Activated CD8-positive, alpha-beta memory T cell treated with anti-CD3 and anti-CD28 coated beads, Interleukin-2, amount 50 U/mL, for 4 hours (primary cell): ENCODE measurements around the gene CLEC16A.

Source experiments
- DNase-seq: peaks from one replicate; pipeline ENCODE4 v3.0.0-alpha.2; 2020

Gene CLEC16A

DNA sequence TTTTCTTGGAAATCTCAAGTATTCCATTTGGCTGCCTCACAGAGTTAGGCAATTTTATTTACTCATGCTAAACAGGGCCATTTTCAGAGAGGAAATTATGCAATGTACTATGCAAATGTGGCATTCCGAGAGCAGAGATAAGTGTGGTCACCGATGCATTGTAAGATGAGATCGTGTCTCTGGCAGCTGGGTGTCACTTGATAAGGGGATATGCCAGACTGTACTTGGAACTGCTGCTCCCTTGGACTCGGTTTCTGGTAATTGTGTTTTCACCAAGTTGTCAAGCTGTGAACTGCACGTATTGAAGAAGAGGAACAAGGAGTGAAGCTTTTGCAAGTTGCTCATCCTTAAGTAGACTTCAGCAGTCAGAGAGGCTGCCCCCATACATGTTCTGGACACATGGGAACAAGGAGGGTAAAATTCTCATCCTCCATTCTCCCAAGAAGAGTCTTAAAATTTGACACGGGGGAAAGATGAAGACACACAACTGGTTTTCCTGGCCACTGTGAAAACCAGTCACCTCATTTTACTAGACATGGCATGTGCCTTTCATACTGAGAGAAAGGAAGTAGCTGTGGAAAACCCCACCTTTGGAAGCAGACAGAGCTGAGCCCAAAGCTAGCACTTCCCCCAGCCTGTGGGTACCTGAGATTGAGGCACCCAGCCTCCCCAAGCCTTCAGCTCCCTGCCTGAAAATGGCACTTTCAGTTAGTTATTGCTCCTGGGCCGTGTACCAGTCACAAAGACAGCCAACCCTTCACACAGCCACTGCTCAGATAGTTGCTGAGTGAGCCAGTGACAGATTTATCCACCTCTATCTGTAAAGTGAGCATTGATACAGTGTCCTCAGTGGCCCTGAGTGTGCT is 160.9 kb downstream of the CLEC16A start:
- no peak for DNase-seq

DNA sequence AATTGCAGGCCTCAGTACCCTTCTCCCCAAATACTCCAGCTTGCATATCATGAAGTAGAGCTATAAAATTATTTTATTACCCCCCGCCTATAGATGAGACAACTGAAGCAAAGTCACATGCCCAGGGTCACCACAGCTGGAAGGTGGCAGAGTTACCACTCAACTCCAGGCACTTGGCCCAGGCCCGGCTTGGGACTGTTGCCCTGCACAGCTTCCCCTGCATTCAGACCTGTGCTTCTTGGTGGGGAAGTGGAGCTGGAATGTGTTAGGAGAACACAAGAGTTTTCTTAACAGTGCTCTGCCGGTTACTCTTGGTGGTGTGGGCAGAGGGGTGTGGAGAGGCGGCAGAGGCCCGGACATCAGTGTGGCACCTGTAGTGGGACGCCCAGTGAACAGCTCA is 162.4 kb downstream of the CLEC16A start:
- DNase-seq, result no peak

DNA sequence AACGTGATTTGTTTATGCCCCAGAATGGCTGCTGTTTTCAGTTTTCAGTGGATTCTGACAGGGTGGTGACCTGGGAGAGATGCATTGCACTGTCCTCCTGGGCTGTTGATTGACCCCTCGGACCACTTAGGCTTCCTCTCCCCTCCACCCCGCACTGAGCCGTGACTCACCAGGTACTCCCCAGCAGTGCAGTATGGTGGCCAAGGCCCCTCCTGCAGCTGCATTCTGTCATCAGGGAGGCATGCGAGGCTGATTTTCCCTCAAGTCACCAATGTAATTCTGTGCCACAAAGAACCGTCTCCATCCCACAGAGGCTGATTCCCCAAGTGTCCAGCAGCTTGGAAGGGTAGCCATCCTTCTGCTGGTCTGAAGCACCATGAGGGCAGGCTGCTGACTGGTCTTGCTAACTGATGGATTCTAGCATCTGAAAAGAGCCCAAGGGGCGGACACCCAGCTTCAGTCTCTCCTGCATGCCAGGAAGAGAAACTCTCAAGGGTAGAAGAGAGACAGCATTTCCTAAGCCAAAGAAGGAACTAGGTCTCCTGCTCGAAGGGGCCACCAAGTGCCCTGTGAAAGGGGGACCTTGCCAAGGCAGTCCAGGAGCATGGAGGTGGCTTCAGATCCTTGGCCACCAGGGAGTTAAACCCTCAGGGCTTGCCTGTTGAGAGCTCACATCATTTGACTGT is 163.6 kb downstream of the CLEC16A start:
- DNase-seq, result no peak

DNA sequence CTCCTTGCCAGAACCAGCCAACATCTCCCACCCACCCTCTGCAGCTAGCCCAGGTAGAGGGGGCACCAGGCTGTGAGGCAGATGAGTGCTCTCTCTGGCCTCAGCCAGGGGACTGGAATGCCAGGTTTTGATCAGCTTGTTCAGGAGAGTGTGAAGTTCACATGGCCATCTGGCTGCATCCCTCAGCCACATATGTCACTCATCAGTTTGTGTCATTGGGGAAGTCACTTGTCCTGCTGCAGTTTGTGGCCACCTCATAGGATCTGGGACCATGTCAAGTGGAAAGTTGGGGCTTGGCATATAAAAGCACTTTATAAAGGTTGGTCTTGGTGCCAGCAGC is 164.1 kb downstream of the CLEC16A start:
- no peak for DNase-seq

DNA sequence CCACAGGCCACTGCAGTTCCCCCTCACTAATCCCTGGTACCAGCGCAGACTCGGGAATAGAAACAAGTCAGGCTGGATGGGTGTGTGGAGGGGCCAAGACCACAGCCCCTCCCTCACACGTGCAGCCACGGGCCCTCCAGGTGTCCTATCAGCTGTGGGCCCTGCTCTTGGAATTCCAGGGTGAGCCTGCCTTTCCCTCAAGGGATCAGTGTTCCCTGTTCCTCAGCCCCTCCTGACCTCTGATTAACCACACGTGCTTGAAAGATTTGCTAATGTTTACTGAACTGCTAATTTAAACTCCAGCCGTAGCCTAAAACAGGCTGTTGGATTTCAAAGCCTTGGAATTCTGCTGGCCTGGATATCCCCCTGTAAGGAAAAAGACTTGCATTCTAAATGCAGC is 165.2 kb downstream of the CLEC16A start:
- no peak for DNase-seq

- DNase-seq, result no peak
Observed at GRCh38 chr16:11111150-11111549, 166.8 kb downstream of the CLEC16A start.

DNA sequence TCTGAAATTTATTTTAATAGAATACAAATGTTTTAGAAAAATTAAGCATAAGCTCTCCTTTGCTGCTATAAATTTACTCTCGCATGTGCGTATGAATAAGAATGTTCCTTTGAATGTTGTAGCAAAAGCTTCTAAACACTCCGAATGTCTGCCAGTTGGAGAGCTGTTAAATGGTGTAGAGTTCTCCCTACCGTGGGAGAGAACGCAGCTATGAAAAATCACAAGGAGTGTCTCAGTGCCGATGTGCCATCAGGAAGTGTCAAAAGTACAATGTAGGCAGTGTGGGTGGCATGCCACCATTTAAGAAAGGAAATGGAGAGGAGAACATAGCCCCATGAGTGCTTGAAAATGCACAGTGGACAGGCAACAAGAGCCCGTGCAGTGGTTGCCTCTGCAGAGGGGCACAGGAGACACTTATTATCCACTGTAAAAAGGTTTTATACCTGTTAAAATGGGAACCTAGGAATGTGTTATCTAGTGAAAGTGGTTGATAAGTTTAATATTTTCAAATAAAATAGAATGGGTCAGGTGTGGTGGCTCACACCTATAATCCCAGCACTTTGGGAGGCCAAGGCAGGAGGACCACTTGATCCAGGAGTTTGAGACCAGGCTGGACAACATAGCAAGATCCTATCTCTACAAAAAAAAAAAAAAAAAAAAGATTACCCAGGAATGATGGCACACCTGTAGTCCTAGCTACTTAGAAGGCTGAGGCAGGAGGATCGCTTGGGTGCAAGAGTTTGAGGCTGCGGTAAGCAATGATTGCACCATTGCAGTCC is 167.7 kb downstream of the CLEC16A start:
- no peak for DNase-seq

DNA sequence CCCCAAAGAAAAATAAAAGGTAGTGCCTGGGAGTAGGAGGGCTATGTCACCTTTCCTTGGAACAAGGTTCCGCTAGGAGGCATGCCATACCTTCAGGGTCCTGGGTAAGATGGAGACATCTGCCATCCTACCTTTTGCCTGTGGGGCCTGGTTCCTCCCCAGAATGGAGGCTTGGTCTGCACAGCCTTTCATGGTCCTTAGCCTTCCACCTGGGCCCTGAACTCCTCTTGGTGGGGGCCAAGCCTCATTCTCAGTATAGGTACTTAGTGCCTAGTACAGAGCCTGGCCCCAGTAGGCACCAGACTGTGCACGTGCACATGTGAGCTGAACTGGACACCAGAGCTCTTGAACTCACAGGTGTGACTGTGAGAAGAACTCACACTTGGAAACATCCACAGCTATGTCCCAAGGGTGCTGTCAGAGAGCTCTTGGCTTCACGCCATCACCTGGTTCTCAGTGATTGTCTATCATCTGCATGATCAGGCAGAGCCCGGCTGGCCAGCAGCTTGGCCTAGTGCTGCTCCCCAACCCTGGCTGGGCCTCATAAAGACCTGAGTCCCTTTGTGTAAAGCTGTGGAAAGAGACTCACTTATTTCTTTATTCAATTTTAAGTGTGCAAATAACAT is 168.5 kb downstream of the CLEC16A start:
- no peak for DNase-seq

- DNase-seq, result no peak
Observed at GRCh38 chr16:11114366-11115164, 170.2 kb downstream of the CLEC16A start.

GRCh38 chr16:11117576-11118211 is 173.3 kb downstream of the CLEC16A start:
- DNase-seq, result no peak

- no peak for DNase-seq
Observed at GRCh38 chr16:11118479-11118878, 174.1 kb downstream of the CLEC16A start.

- no peak for DNase-seq
Observed at GRCh38 chr16:11121083-11121608, 176.8 kb downstream of the CLEC16A start.

DNA sequence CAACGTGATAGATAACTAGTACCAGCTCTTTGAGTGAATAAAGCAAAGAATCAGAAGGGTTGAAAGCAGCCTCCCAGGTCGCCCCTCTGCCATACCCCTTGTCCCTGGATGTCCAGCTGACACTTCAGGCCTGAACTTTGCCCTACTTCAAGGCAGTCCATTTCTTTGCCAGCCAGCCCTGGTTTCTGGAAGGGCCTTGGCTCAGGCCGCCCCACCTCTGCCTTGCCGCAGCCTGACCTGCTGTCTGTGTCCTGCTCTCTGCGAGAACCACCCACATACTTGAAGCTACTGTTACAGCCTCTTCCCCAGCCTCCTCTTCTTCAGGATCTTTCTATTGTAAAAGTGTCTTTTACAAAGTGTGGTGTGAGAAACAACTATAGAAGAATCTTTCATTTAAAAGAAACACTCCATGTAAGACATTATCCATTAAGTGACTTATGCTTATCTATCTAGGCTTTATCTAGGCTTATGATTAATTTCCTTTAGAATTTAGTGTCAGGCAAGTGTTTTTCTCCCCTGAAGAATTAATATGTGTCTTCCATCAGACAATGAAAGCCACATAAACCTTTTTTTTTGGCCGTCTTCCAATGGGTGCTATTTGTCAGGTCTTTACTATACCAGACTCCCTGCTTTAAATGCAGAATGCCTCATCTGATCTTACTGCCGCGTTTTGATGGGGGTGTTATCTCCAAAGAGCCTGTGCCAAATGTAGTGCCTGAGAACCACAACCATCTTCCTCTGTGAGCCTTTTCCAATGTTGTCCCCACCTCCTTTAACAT is 177.7 kb downstream of the CLEC16A start:
- DNase-seq, result no peak

DNA sequence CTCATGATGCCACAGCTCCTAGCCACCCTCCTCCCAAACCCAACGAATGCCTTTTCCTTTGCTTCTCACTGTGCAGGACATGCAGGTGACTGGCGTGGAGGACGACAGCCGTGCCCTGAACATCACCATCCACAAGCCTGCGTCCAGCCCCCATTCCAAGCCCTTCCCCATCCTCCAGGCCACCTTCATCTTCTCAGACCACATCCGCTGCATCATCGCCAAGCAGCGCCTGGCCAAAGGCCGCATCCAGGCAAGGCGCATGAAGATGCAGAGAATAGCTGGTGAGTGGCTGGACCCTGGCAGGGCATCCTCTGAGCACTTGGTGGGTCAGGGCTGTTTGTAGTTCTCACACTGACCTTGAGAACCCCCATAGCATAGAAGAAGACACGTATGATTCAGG is 179.3 kb downstream of the CLEC16A start:
- no peak for DNase-seq

DNA sequence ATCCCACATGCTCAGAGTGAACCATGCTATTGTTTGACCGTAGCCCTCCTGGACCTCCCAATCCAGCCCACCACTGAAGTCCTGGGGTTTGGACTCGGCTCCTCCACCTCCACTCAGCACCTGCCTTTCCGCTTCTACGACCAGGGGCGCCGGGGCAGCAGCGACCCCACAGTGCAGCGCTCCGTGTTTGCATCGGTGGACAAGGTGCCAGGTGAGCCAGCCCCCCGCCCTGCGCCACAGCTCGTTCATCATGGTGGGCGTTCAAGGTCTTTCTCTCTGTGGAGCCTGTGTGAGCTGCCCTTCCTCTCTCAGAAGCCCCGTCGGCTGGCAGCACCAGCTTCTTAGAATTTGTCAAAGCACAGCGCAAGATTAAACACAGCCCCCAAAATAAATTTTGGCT is 181.6 kb downstream of the CLEC16A start:
- DNase-seq, result no peak

GRCh38 chr16:11126399-11127054 is 182.2 kb downstream of the CLEC16A start:
- no peak for DNase-seq

DNA sequence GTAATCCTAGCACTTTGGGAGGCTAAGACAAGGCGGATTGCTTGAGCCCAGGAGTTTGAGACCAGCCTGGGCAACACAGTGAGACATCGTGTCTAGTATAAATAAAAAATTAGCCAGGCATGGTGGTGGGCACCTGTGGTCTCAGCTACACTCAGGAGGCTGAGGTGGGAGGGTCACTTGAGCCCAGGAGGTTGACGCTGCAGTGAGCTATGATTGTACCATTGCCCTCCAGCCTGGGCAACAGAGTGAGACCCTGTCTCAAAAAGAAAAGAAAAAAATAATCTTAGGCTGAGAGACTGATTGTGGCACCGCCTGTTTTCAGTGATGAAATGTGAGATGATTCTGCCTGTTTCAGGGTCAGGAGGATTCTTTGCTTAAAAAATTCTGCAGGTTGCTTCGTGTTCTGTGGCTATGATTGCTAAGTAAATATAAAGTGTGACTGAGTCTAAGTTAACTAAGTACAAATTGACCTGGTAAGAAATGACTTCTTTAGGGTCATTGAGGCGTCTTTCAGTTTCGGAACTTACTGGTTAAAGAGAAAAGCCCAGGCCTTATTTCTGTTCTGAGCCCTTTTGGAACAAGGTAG is 183.3 kb downstream of the CLEC16A start:
- no peak for DNase-seq

GRCh38 chr16:11128211-11129141 is 184.1 kb downstream of the CLEC16A start:
- no peak for DNase-seq

- no peak for DNase-seq
Observed at GRCh38 chr16:11129378-11129781, 185.0 kb downstream of the CLEC16A start.
